Hematopoietic multipotent progenitor cell treated with erythropoietin and hydrocortisone succinate and interleukin-3 and kit ligand, for 6 days (in vitro differentiated cells): ENCODE measurements around the gene PNKP.
A peak's percentile ranks its signal among the peaks of the same experiment; 100 is the strongest.

ENCODE experiments used
- DNase-seq: peaks from one replicate; pipeline ENCODE4 v3.0.0-alpha.2; 2015

PNKP gene

GRCh38 chr19:49866933-49867782, at the start of gene PNKP:
PNKP (minus strand) TSS chr19:49867576; CDS start chr19:49867204, 372 bp downstream.
- DNase-seq: peak; percentile 96

- no peak for DNase-seq
Measured at GRCh38 chr19:49915271-49915670, 47.9 kb upstream of the PNKP start.

GRCh38 chr19:49913720-49914119, 46.3 kb upstream of the PNKP start:
- no peak for DNase-seq

- DNase-seq: no peak
Measured at GRCh38 chr19:49912965-49913685, 45.7 kb upstream of the PNKP start.

- no peak for DNase-seq
Measured at GRCh38 chr19:49911381-49912145, 44.2 kb upstream of the PNKP start.

- no peak for DNase-seq
Measured at GRCh38 chr19:49910179-49910578, 42.8 kb upstream of the PNKP start.

- DNase-seq: no peak
Measured at GRCh38 chr19:49908480-49909420, 41.4 kb upstream of the PNKP start.

- DNase-seq: no peak
Measured at GRCh38 chr19:49907745-49908446, 40.5 kb upstream of the PNKP start.

GRCh38 chr19:49906879-49907564, 39.6 kb upstream of the PNKP start:
- no peak for DNase-seq

- DNase-seq: no peak
Measured at GRCh38 chr19:49904136-49904535, 36.8 kb upstream of the PNKP start.

GRCh38 chr19:49896863-49897621, 29.7 kb upstream of the PNKP start, which contains the start of gene IL4I1:
IL4I1 (minus strand) TSS chr19:49896887; CDS start chr19:49896160, 727 bp downstream.
- no peak for DNase-seq

- DNase-seq: no peak
Measured at GRCh38 chr19:49895566-49896297, 28.4 kb upstream of the PNKP start.

GRCh38 chr19:49894879-49895565, 27.6 kb upstream of the PNKP start:
- no peak for DNase-seq

- DNase-seq: no peak
Measured at GRCh38 chr19:49894011-49894664, 26.8 kb upstream of the PNKP start.

- no peak for DNase-seq
Measured at GRCh38 chr19:49892716-49893115, 25.3 kb upstream of the PNKP start.

- DNase-seq: no peak
Measured at GRCh38 chr19:49891393-49891792, 24.0 kb upstream of the PNKP start.

GRCh38 chr19:49890349-49891311, 23.3 kb upstream of the PNKP start:
- peak; percentile 58 for DNase-seq
